Fibroblast of lung (primary cell): ENCODE data around the gene MANEAL. TPM values are rescaled to one million over a fixed set of nuclear protein-coding genes. Genes with fewer than 3 reads are reported as not detected.

ENCODE experiments used
- DNase-seq, 2 donors: peaks; one replicate each; pipeline versions ENCODE4 v3.0.0 to v3.0.0-alpha.2; 2010; ENCODE audit warnings: low read depth in 2 of 2
- H2AFZ ChIP-seq: 2 replicates; pipeline ENCODE4 v1.5.1; 2012; ENCODE audit warnings: low read length, control low read depth, inconsistent platforms
- H3K27ac ChIP-seq: 2 replicates; pipeline ENCODE4 v1.5.1; 2011; ENCODE audit warnings: low read length, control low read depth; ENCODE audit not compliant: insufficient read depth
- H3K27me3 ChIP-seq: 2 replicates; pipeline ENCODE4 v1.5.1; 2011; ENCODE audit warnings: mild to moderate bottlenecking, low read length; ENCODE audit not compliant: control insufficient read depth, insufficient read depth
- H3K36me3 ChIP-seq: 2 replicates; pipeline ENCODE4 v1.5.1; 2011; ENCODE audit warnings: low read length; ENCODE audit not compliant: control insufficient read depth, insufficient read depth
- H3K4me1 ChIP-seq: 2 replicates; pipeline ENCODE4 v1.5.1; 2011; ENCODE audit warnings: low read length; ENCODE audit not compliant: control insufficient read depth, insufficient read depth; ENCODE audit errors: extremely low read depth
- H3K4me2 ChIP-seq: 2 replicates; pipeline ENCODE4 v1.5.1; 2011; ENCODE audit warnings: low read length, control low read depth; ENCODE audit not compliant: insufficient read depth; ENCODE audit errors: extremely low read depth
- H3K4me3 ChIP-seq, 4 experiments: fragments of 200-600 bp in 1 of 4; sonication (generic) in 1 of 4; replicated peaks in 1 of 4; 2 replicates each; pipeline ENCODE4 v1.5.1; 2011 to 2016; ENCODE audit warnings: low read length in 4 of 4, low read depth in 3 of 4, mild to moderate bottlenecking in 3 of 4, control low read depth in 2 of 4, inconsistent platforms in 1 of 4, mixed read lengths in 1 of 4; ENCODE audit not compliant: insufficient read depth in 1 of 4; ENCODE audit errors: control extremely low read depth in 1 of 4
- H3K79me2 ChIP-seq: 2 replicates; pipeline ENCODE4 v1.5.1; 2012; ENCODE audit warnings: mild to moderate bottlenecking, low read length, inconsistent platforms; ENCODE audit not compliant: control insufficient read depth, insufficient read depth
- H3K9ac ChIP-seq: 2 replicates; pipeline ENCODE4 v1.5.1; 2011; ENCODE audit warnings: mild to moderate bottlenecking, low read length, control low read depth; ENCODE audit not compliant: insufficient read depth
- H3K9me3 ChIP-seq: 2 replicates; pipeline ENCODE4 v1.5.1; 2012; ENCODE audit warnings: low read depth, low read length; ENCODE audit not compliant: control insufficient read depth, insufficient read depth
- H4K20me1 ChIP-seq: 2 replicates; pipeline ENCODE4 v1.5.1; 2011; ENCODE audit warnings: low read length; ENCODE audit not compliant: control insufficient read depth, insufficient read depth; ENCODE audit errors: extremely low read depth
- EZH2 ChIP-seq: IDR thresholded peaks from 2 replicates; pipeline ENCODE4 v1.5.1; 2012; ENCODE audit warnings: low read length, control low read depth, mild to moderate bottlenecking; ENCODE audit errors: missing control alignments
- polyA plus RNA-seq, 2 donors: library from polyadenylated mRNA; depleted of rRNA in 1 of 2; stranded (reverse) in 1 of 2; unstranded in 1 of 2; fragments of >200 nt; gene quantifications; 2 replicates each; pipeline ENCODE4 v1.2.1, GENCODE V29; 2011 to 2012; ENCODE audit warnings: missing spikeins in 1 of 2
- total RNA-seq: library from RNA; depleted of rRNA; stranded (reverse); fragments of >200 nt; gene quantifications from 2 replicates; pipeline ENCODE4 v1.2.1, GENCODE V29; 2014
- TF ChIP-seq, protein P1 (sequence below), 2 donors: IDR thresholded peaks in 1 of 2; conservative IDR thresholded peaks in 1 of 2; 1 replicate in 1 of 2; 2 replicates in 1 of 2; pipeline ENCODE4 v1.5.1; 2011 to 2012; ENCODE audit warnings: low read length in 2 of 2, control low read depth in 1 of 2, inconsistent platforms in 1 of 2, low read depth in 1 of 2, mild to moderate bottlenecking in 1 of 2

MANEAL gene
- total and polyA plus RNA-seq, 2 donors (not counting 1 experiment from before 2014, with no cell fraction given) = 0.50 to 0.79 TPM

DNA sequence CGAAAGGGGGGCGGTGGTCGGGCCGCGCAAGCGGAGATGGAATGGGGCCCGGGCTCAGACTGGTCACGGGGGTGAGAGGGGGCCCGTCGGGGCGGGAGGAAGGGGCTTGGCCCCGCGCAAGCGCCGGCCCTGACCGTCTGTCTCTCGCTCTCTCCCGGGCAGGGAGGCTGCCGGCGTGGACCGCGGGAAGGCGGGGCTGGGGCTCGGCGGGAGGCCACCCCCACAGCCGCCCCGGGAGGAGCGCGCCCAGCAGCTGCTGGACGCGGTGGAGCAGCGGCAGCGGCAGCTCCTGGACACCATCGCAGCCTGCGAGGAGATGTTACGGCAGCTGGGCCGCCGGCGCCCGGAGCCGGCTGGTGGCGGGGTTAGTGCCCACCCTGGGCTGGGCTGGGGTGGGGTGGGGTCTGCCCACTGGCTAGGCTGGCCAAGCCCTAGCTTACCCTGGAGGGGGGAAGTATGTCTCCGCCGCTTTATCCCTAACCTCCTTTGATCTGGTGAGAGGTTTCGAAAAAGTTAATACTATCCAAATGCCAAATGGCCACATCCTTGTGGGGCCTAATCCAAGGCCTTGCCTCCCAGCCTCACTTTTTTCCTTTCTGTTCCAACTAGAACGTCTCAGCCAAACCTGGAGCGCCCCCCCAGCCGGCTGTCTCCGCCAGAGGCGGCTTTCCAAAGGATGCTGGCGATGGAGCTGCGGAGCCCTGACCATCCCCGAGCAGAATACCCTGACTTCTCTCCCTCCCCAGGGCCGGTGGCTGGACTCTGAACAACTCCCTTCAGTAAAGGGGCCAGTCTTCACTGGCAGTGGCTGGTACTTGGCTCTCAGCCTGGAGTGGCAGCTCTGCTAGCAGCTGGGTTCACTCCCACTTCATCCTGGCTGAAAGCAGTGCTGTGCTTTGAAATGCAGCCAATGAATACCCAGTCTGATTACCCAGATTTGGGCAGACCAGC, 15.0 kb downstream of the MANEAL start:
- Histone ChIP-seq H3K36me3 (peaks cover 15% of the 10 kb centered on the region), H3K9me3 (no peaks in the 10 kb centered on the region), H3K27me3 (no peaks in the 10 kb centered on the region), H2AFZ (peak overlapping the region; percentile 24), H3K4me2 (peak overlapping the region; percentile 97), H4K20me1 (no peaks in the 10 kb centered on the region), H3K4me1 (peaks cover 14% of the 10 kb centered on the region), H3K27ac (peak overlapping the region; percentile 81), H3K4me3 (peak overlapping the region; percentile 81 to 95 (median 84)), H3K79me2 (peaks cover 22% of the 10 kb centered on the region), H3K9ac (peak overlapping the region; percentile 76)
- TF ChIP-seq, protein P1, sequence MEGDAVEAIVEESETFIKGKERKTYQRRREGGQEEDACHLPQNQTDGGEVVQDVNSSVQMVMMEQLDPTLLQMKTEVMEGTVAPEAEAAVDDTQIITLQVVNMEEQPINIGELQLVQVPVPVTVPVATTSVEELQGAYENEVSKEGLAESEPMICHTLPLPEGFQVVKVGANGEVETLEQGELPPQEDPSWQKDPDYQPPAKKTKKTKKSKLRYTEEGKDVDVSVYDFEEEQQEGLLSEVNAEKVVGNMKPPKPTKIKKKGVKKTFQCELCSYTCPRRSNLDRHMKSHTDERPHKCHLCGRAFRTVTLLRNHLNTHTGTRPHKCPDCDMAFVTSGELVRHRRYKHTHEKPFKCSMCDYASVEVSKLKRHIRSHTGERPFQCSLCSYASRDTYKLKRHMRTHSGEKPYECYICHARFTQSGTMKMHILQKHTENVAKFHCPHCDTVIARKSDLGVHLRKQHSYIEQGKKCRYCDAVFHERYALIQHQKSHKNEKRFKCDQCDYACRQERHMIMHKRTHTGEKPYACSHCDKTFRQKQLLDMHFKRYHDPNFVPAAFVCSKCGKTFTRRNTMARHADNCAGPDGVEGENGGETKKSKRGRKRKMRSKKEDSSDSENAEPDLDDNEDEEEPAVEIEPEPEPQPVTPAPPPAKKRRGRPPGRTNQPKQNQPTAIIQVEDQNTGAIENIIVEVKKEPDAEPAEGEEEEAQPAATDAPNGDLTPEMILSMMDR (conservative IDR thresholded peaks at IDR 0.05 in 1 of 2, IDR thresholded peaks at IDR 0.05 in 1 of 2; ENCODE audit: low read depth in 1 of 2, low read length in 2 of 2) = peak in 1 of 2 donors; percentile 2
- no peak for TF ChIP-seq EZH2
- DNase-seq = peak; percentile 77 to 79

- Histone ChIP-seq H3K27ac (no peak overlapping the region), H3K79me2 (peaks cover 26% of the 10 kb centered on the region), H3K4me1 (peaks cover 14% of the 10 kb centered on the region), H2AFZ (no peak overlapping the region), H3K36me3 (peaks cover 11% of the 10 kb centered on the region), H3K27me3 (no peaks in the 10 kb centered on the region), H3K9ac (no peak overlapping the region), H3K4me2 (no peak overlapping the region), H3K4me3 (no peak overlapping the region), H4K20me1 (no peaks in the 10 kb centered on the region), H3K9me3 (no peaks in the 10 kb centered on the region)
- DNase-seq = no peak
- TF ChIP-seq, protein P1 (conservative IDR thresholded peaks at IDR 0.05 in 1 of 2, IDR thresholded peaks at IDR 0.05 in 1 of 2; ENCODE audit: low read depth in 1 of 2, low read length in 2 of 2) = no peak
- no peak for TF ChIP-seq EZH2
Observed at GRCh38 chr1:37809942-37810341, 16.3 kb downstream of the MANEAL start.

GRCh38 chr1:37811027-37811655, 17.5 kb downstream of the MANEAL start:
- Histone ChIP-seq H3K27me3 (no peaks in the 10 kb centered on the region), H3K79me2 (peaks cover 23% of the 10 kb centered on the region), H3K4me3 (no peak overlapping the region), H4K20me1 (no peaks in the 10 kb centered on the region), H3K9ac (no peak overlapping the region), H3K36me3 (peaks cover 16% of the 10 kb centered on the region), H2AFZ (no peak overlapping the region), H3K9me3 (no peaks in the 10 kb centered on the region), H3K27ac (no peak overlapping the region), H3K4me1 (peaks cover 14% of the 10 kb centered on the region), H3K4me2 (no peak overlapping the region)
- peak; percentile 65 to 85 for DNase-seq
- no peak for TF ChIP-seq EZH2
- TF ChIP-seq, protein P1 (conservative IDR thresholded peaks at IDR 0.05 in 1 of 2, IDR thresholded peaks at IDR 0.05 in 1 of 2; ENCODE audit: low read depth in 1 of 2, low read length in 2 of 2) = peak; percentile 81 to 96
